NOMO-1 treated with dmso at 0.1 percent for 144 hours (cell line): ENCODE results near the gene ACP6.

Experiments
- DNase-seq: peaks from one replicate; lab custom pipeline; 2025; ENCODE audit not compliant: unreplicated experiment; lab: John Stamatoyannopoulos, UW

The ACP6 gene

GRCh38 chr1:147651466-147651865 is 18.9 kb downstream of the ACP6 start:
- no peak for DNase-seq

DNA sequence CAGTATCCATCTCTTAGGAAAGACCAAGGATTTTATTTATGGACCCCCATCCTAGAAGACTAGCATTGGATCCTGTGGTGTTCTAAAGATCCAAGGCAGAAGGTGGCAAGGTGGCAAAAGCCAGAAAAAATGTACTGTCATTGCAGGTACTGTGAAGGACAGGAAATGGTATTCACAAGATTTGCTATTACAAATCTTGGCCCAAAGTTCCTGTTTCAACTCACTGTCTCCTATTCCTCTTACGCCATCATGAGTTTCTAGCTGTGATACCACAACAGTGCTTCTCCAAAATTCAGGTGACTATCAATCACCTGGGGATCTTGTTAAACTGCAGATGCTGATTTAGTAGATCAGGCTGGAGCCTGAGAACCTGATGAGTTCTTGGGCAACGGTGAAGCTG is 21.4 kb downstream of the ACP6 start:
- DNase-seq: no peak

DNA sequence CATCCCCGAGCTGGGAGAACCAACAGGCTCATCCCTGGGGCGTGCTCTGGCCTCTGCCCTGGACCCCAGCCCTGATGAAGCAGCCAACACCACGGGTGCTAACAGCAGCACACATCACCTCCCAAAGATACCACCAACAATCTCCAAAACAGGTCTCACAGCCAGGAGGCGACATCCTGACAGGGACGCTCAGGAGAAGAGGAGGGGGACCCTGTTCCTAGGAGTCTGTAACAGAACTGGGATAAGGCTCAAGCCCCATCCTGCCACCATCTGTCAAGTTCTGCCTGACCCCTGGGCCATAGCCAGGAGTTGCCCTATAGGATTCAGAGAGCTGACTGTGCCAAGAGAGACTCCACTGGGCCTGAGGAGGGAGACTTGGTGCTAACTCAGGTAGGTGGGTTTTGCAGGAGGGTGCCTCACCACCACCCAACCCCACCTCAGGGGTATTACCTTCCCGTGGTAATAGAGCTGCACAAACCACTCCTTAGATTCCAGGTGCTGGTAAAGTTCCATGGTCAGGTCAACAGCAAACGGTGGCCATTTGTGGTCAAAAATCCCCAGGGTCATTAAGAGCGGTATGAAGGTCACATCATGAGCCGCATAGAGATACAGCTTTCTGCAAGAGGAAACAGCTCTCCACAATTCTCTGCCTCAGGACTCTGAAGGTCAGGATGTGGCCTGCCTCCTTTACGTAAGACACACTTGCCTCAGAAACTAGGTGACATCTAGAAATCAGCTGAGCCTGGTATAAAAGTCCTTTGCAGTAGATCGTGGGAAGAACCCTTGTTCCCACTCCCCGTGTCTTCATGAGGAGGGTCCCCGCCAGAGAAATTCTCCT is 22.3 kb downstream of the ACP6 start:
- DNase-seq: no peak

DNA sequence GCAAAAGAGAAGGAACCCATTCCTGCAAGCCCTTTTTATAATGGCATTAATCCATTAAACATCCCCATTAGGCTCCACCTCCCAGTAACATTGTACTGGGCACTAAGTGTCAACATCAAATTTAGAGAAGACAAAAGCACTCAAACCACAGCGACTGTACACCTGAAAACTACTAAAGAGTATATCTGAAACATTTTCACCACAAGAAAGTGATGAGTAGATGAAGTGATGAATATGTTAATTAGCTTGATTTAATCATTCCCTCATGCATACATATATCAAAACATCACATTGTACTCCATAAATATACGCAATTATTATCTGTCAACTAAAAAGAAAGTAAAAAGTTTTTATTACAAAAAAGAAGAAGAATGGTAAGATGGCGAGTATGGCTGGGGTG is 26.4 kb downstream of the ACP6 start:
- no peak for DNase-seq

DNA sequence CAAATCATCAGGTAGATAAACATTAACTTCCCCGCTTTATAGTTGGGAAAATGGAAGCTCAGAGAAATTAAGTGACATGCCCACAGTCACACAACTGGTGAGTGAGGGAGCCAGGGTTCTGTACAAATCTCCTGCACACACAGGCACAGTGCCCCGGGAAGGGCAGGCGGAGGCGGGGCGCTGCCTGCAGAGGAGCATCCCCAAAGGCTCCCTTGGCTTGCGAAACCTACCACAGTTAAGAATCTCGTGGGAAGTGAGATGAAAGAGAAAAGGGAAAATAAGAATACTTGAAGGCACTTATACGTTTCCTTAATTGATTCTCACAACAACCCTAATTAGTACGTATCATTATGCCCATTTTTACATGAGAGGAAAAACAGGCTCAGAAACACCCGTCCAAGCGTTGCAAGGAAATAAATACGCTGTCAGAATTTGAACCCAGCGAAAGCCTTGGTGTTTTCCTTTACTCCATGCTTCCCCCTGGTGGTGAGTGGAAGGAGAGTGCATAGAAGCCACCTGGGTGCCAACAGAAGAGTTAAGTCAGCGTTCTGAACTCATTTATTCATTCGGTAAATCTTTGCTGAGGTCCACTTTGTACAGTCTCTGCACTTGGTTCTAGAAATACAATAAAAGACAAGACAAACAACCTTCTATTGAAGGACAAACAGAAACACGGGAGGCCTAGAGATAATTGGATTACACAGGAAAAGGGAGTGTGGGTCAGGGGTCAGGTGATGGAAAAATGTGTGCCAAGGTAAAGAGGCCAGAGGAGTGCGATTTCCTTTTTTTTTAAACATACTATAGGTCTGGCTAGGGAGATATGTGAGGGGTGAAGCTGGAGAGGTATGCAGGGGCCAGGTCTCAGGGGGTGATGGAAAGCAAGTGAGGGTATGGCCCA is 28.4 kb downstream of the ACP6 start:
- no peak for DNase-seq

DNA sequence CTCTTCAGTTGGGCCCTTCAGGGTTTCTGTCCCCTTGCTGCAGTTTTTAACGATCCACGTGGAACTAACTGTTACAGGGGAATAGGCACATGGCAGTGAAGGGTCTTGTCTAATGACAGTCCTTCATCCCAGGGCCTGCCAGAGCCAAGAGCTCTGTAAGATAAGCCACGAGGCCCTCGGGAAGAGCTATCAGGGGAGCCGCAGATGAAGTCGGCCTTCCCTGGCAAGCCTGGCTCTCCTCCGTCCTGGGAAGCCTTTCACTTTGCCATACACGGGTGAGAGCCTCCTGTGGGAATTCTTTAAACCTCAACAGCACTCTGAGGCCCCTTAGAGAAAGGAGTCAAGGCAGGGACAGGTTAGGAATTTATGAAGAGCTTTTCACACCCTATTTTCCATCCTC is 29.0 kb downstream of the ACP6 start:
- no peak for DNase-seq

DNA sequence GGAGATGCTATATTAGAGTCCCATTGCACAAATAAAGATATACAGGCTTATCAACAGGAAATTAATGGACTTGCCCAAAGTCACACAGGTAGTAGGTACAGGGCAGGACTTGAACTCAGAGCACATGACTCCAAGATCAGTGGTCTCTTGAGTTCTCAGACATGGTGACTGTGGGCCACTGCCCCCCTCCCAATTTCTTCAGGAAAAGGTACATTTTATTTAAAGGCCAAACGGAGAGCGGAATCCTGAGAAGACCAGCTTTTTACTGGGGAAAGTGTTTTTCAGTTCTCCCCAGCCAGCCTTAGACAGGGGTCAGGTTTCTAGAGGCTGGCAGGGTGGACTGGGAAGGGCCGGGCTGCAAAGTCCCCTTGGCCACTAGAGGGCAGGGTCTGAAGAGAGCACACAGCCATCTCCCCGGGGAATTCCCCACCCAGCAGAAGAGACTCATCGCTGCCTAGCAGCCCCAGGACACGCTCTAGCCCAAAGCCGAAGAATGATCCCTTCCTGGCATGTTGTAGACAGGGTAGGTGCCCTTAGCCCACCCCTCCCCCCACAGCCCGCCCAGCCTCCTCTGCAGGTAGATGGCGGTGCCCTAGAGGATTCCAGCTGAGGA is 29.7 kb downstream of the ACP6 start:
- DNase-seq: no peak

DNA sequence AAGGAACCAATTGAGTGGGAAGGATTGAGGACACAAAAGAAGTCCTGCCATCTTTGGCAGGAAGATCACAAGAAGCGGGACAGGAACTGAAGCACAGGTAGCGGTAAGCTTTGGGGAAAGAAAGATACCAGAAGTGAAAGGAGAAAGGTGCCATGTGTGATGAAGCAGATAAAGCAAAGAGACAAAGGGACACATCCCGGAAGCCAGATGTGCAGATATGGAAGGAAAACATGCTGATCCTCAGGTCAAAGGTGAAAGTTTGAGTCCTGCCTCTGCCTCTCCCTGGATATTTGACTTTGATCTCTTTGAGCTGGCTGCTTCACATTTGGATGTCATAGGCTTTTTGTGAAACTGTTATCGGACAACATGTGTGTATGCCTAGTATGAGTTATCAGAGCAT is 34.0 kb downstream of the ACP6 start:
- no peak for DNase-seq

GRCh38 chr1:147635342-147635741 is 35.0 kb downstream of the ACP6 start:
- DNase-seq: peak; percentile 84

GRCh38 chr1:147634645-147635044 is 35.7 kb downstream of the ACP6 start:
- DNase-seq: no peak

DNA sequence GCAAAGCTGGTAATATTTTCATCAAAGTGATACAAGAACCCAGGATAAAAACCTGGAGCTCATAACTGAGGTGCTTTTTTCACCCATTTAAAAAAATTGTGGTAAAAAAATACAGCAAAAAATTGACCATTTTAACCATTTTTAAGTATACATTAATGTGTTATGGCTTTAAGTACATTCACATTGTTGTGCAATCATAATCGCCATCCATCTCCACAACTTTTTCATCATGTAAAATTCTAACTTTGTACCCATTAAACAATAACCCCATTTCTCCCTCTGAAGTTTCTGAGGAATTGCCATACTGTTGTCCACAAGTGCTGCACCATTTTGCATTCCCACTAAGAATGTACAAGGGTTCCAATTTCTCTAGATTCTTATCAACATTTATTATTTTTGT is 36.6 kb downstream of the ACP6 start:
- no peak for DNase-seq

GRCh38 chr1:147631839-147632238 is 38.5 kb downstream of the ACP6 start:
- DNase-seq: no peak

GRCh38 chr1:147630447-147630846 is 39.9 kb downstream of the ACP6 start:
- no peak for DNase-seq

DNA sequence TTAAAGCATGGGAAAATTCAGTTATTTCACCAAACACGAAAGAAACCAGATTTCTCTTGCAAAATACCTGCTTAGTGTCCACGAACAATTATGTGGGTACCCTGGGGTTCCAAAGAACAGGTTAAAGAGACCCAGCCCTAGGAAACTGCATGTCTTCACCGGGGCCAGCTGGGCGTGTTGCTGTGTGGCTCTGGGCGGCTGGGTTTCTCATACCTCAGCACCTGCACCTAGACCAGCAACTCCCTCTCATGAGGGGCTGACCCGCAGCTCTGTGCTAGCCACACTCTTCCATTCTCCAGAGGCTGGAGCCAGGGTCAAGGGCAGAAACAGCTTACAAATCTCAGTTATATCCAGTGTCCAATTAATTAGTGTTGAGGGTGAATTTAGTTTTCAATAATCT is 40.3 kb downstream of the ACP6 start:
- DNase-seq: no peak

- no peak for DNase-seq
These were observed 41.9 kb downstream of the ACP6 start for GRCh38 chr1:147628441-147628840.

DNA sequence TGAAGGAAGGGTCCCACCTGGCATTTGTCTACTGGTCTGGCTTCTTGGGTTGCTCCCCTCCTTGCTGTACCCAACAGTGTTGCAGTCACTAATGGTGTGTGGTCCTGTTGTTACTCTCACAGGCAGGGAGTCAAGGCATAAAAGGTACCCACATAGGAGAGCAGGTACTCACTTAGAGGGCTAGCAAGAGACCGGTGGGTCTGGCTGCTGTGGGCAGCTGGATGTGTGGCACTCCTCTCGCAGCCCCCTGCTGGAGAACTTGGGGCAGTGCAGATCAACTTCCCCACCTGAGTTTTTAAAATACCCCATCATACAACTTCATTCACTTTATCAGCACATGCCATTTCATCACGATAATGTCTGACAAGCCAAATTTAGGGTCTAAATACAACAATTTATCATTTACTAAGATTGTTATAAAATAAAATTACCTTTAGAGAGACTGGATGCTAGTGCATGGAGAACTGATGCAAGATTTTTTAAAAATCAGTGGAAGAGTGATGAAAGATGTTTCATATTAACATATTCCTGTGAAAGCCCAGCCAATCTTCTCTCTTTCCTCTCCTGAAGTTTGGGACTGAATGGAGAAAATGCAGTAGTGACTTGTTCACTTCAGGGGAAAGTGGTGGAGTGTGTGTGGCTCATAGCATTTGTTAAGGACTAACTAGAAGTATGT is 42.8 kb downstream of the ACP6 start:
- no peak for DNase-seq

- DNase-seq: no peak
These were observed 43.6 kb downstream of the ACP6 start for GRCh38 chr1:147626739-147627138.

DNA sequence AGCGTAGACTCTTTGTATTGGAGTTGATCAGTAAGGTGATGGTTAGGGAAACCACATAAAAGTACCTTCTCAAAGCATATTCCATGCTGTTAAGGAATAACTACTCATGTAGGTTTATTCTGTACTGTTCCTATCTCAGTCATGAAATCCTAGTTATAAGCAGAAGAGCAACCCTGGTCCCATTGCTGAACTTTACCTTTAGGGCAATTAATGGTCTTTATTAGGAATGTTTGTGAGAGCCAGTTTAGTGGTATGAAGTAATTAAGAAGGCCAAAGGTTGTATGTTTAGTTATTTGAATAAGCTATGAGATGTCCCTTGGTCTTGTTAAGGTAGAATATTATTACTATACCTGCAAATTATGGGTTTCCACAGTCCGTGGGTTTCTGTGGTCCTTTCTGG is 44.0 kb downstream of the ACP6 start:
- DNase-seq: no peak

DNA sequence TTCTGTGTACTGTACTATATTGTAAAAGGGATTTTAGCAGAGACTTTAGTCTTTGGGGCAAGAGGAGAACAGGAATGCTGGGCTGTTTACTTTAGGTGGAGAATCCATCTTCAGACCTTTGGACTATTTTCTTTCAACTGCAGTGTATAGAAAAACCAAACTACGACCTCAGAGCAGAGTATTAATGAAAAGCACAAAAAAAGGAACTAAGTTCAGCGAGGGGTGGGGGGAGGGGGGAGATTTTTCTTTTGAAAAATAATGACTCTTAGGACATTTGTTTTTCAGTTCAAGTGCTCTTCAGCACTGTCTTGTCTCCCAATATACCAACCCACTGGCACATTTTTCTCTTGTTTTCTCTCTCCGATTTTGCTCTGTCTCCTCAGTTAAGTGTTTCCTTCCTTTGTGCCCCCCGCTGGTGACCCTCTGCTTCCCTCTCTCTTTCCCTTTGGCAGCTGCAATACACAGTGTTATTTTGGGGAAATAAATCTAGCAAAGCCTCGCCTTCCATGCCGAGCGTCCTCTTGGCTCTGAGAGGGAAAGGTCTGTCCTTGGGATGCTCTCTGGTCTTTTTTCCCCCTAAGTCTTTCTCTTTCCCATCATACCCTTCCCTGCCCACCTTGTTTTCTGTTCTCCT is 44.8 kb downstream of the ACP6 start:
- no peak for DNase-seq

- no peak for DNase-seq
These were observed 45.8 kb downstream of the ACP6 start for GRCh38 chr1:147624529-147624928.

DNA sequence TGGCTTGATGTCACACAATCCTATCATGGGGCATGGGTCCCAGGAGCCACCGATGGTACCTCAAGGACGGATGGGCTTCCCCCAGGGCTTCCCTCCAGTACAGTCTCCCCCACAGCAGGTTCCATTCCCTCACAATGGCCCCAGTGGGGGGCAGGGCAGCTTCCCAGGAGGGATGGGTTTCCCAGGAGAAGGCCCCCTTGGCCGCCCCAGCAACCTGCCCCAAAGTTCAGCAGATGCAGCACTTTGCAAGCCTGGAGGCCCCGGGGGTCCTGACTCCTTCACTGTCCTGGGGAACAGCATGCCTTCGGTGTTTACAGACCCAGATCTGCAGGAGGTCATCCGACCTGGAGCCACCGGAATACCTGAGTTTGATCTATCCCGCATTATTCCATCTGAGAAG is 46.3 kb downstream of the ACP6 start:
- no peak for DNase-seq
